Stimulated activated CD8-positive, alpha-beta memory T cell treated with anti-CD3 and anti-CD28 coated beads, Interleukin-12 subunit alpha, Interleukin-12 subunit beta, amount 100 ng/mL, for 4 hours (primary cell): ENCODE results near the gene MICALL1.

Experiments used
- DNase-seq: peaks from one replicate; pipeline ENCODE4 v3.0.0-alpha.2; 2020; ENCODE audit warnings: low read depth

The MICALL1 gene

GRCh38 chr22:37983860-37984791 is 78.0 kb downstream of the MICALL1 start, which contains the start of gene SOX10:
SOX10 (minus strand) TSS chr22:37984555; CDS start chr22:37983784, 771 bp downstream.
- DNase-seq = no peak

GRCh38 chr22:37985050-37985585 is 79.0 kb downstream of the MICALL1 start:
- DNase-seq = no peak

- DNase-seq = no peak
These were observed 79.7 kb downstream of the MICALL1 start for GRCh38 chr22:37985751-37986281.

GRCh38 chr22:37986371-37986770 is 80.3 kb downstream of the MICALL1 start:
- no peak for DNase-seq

GRCh38 chr22:37989146-37990045 is 83.3 kb downstream of the MICALL1 start:
- DNase-seq = no peak

GRCh38 chr22:37990301-37990700 is 84.2 kb downstream of the MICALL1 start:
- DNase-seq = no peak

- DNase-seq = no peak
These were observed 84.8 kb downstream of the MICALL1 start for GRCh38 chr22:37990862-37991261.

GRCh38 chr22:37991731-37992442 is 85.8 kb downstream of the MICALL1 start:
- no peak for DNase-seq
